HG03354 (cell line): ENCODE measurements around the gene SIK2.
A peak's percentile ranks its signal among the peaks of the same experiment; 100 is the strongest.

Experiments used
- ATAC-seq: cut with Tn5 transposase; IDR thresholded peaks from one replicate; pipeline ENCODE4 v1.9.1; 2021; ENCODE audit warnings: mild to moderate bottlenecking; ENCODE audit not compliant: unreplicated experiment, poor library complexity, severe bottlenecking

The SIK2 gene

DNA sequence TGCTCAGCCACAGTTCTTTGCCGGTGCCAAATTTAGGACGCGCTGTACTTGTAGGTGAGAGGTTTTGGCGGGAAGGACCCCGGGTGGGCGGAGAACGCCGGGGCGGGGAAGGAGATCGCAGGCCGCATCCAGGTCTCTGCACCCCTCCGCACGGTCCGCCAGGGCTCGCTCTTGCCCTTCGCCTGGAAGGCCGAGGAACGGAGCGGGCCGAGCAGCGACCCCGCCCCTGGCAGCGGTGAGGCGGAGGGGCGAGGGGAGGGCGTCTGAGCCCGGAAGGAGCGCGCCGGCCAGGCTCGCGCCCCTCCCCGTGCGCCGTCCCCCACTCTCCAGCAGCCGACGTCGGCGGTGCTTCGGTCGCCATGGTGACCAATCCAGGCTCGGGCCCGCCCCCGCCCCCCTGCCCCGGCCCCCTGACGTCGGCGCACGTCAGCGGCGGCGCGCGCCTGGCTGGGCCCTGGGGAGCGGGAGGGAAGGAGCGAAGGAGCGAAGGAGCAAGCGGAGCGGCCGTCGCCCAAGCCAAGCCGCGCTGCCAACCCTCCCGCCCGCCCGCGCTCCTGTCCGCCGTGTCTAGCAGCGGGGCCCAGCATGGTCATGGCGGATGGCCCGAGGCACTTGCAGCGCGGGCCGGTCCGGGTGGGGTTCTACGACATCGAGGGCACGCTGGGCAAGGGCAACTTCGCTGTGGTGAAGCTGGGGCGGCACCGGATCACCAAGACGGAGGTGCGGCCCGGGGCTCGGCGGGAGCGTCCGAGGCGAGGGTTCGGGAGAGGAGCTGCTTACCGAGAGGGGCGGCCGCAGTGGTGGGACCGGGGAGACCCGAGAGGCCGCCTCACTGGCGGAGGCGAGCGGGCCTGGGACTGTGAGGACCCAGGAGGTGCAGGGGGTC lies at the start of gene SIK2:
Gene SIK2, plus strand, starts transcription at position 471 of the 886 bp plus-strand sequence. Its CDS starts 115 bp downstream, at position 586.
- peak; percentile 86 for ATAC-seq

DNA sequence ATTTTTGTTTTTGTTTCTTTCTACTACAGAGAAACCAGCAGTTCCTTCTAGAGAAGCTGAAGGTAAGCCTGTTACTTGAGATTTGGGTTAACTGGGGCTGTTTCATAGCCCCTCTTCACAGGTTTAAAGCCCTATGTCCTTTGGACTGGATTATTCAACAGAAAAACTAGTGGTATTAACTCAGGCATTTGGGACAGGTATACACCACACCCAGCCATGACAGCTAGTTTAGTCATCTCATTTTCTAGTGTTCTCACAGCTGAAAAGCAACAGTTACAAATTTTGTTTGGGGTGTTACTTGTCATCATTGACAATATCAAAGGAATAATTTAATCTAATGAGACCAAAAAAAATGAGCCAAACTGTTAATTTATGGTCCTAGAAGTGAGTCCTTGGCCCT lies 47.7 kb upstream of the SIK2 start:
- no peak for ATAC-seq

DNA sequence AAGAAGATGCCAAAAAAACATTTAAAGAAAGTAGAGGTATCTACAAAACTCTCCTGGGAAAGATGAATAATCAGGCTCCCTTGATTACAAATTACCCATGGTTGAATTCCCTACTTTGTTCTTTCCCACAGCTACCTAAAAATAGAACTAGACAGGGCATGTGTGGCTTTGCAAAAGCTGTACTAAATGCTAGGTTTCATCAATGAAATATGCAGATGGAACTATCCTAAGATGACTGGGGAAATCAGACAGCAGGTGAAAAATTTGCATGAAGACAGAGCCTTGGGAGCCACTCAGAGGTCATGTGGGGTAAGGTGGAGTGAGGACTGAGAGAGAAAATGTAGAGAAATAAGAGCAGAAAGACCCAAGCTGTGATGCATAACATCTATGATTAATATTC lies 47.0 kb upstream of the SIK2 start:
- no peak for ATAC-seq

DNA sequence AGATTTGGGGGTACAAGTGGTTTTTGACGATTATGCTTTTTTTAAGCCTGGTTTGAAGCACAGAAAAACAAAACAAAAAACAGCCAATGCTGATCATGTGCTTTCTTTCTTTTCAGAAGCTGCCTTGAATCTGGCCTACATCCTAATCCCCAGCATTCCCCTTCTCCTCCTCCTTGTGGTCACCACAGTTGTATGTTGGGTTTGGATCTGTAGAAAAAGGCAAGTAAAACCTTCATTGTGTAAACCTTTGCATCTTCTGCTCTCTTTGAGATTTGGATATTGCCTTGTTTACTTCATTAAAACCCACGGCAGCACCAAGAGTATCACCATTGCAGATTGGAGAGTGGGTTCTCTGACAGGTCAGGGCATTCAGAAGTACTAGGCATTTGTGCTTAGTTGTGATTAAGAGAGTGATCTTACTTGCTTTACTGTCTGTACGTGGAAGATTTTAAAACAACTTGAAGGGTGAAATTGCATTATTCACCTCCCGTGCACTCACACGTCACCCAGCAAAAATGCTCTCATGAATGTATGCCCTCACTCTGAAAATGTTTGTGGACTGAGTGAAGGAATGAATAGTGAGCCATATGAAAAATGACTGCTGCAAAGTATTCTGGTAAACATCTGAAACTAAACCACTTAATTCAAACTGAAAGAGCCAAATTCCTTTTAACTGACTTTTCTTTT lies 44.7 kb upstream of the SIK2 start:
- no peak for ATAC-seq

DNA sequence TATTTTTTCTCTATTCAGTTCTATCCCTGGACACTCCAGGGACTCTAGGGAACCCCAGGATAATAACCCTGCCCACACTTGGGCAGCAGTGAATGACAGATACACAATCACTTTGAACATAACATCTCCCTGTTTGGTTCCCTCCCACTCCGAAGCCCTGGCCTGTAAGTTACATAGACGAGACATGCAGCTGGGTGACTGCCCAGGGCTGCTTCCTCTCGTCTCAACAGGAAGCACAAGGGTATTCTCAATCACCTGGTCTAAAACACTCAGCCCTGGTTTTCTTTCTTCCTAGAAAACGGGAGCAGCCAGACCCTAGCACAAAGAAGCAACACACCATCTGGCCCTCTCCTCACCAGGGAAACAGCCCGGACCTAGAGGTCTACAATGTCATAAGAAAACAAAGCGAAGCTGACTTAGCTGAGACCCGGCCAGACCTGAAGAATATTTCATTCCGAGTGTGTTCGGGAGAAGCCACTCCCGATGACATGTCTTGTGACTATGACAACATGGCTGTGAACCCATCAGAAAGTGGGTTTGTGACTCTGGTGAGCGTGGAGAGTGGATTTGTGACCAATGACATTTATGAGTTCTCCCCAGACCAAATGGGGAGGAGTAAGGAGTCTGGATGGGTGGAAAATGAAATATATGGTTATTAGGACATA lies 42.3 kb upstream of the SIK2 start:
- no peak for ATAC-seq

DNA sequence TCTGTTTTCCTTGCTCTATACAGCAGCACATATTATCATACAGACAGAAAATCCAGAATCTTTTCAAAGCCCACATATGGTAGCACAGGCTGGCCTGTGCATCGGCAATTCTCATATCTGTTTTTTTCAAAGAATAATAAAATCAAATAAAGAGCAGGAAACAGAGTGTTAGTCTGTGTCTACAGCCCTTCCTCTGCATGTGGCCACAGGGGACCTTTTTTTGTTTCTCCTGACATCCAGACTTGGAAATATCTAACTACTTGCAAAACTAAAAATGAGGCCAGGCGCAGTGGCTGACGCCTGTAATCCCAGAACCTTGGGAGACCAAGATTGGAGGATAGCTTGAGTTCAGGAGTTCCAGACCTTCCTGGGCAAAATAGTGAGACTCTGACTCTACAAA lies 41.4 kb upstream of the SIK2 start:
- no peak for ATAC-seq

DNA sequence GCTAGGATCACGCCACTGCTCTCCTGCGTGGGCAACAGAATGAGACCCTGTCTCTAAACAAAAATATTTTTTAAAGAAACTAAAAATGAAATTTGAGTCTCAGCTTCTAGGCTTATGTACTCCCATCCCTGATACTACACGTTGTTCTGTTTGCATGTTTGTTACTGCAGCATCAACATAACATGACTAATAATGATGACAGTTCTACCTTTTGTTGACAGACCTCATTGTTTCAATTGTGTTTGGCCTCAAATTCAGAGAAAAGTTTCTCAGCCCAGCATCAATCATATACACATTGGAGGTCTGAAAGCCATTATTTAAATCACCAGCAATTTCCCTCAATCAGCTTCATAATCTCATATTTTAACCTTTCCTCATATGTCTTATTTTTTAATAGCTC lies 40.9 kb upstream of the SIK2 start:
- no peak for ATAC-seq

DNA sequence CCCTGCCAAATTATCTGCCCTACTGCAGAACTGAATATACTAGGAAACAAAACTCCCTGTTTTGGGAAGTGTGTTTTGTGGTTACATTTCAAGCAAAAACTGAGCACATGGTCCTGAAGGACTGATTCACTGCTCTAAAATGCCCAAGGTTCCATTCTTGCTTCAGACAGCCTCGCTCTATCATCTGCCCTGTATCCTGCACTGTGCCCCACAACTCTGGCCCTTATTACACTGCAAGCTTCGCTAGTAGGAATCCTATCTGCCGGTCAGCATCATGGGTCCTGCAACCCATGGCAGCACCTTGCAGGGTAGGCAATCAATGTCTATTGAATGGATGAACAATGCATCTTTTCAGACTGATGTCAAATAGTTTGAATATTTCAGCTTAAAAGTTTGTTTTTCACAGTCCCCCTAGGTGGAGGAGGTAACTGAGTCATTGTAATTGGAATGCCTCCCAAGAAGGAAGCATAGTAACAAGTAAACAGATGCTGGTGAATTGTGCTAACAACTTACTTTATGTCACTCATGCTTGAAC lies 40.4 kb upstream of the SIK2 start:
- no peak for ATAC-seq

DNA sequence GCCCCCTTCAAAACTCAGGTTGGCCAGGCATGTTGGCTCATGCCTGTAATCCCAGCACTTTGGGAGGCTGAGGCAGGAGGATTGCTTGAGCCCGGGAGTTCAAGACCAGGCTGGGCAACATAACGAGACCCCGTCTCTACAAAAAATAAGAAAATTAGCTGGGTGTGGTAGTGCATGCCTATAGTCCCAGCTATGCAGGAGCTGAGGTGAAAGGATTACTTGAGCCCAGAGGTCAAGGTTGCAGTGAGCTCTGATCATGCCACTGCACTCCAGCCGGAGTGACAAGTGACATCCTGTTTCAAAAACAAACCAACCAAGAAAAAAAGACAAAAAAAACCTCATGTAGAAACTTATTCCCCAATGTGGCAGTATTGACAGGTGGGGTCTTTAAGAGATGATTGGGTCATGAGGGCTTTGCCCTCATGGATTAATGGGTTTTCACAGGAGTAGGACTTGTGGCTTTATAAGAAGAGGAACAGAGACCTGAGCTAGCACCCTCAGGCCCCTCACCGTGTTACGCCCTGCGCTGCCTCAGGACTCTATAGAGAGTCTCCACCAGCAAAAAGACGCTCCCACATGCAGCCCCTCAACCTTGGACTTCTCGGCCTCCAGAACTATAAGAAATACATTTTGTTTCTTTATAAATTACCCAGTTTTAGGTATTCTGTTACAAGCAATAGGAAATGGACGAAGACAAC lies 39.4 kb upstream of the SIK2 start:
- ATAC-seq = no peak

DNA sequence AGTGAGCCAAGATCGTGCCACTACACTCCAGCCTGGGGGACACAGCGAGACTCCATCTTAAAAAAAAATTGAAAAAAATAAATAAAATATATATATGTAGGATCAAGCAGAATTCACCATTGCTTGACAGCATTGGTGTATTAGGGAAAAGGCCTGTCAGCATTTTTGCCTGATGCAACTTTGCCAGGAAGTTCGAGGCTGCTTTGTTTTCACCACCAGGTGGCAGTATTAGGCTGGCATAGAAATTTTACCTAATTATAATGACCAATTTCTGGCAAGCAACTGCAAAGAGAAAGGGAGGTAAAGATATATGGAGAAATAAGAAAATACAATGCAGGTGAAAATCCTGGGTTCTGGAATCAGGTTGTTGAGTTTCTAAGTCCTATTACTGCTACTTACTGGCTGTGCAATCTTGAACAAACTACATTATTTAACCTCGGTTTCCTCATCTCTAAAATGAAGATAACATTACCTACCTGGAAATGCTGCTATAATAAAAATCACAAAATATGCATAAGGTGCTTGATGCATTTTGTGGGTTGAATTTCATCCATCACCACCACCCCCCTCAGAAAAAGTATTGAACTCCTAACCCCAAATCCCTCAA lies 37.0 kb upstream of the SIK2 start:
- no peak for ATAC-seq

DNA sequence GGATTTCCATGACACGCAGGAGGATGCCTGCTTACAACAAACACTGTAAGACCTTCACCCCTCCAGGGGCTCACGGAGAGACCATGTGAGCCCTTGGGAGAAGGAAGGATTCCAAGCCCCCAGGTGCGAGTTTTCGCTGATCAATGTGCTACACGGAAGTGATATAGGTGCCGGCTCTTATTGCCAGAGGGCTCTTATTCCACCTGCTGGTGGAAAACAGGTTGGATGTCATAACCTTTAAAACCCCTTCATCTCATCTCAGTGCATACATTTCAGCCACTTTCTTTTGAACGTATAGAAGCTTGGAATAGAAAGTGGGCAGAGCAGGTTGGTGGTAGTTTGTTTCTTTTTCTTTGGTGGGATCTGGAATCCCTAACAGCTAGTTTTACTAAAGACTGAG lies 35.9 kb upstream of the SIK2 start:
- ATAC-seq = no peak

DNA sequence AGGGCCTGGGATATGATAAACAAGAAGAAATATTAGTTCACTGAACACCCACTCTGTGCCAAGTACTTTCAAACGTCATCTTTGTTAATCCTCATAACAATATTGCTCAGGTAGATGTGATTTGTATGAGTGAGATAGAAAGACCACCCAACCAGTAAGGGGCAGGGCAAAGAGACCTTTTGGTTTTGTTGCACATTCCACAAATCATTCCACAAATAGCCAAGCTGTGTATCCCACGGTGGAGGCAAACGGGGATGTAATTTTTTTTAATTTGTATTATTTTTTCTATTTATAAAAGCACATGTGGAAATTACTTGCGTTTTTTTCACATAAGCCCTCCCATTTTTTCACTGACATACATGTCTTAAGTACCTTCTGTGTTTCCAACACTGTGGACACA lies 32.8 kb upstream of the SIK2 start:
- ATAC-seq = no peak

DNA sequence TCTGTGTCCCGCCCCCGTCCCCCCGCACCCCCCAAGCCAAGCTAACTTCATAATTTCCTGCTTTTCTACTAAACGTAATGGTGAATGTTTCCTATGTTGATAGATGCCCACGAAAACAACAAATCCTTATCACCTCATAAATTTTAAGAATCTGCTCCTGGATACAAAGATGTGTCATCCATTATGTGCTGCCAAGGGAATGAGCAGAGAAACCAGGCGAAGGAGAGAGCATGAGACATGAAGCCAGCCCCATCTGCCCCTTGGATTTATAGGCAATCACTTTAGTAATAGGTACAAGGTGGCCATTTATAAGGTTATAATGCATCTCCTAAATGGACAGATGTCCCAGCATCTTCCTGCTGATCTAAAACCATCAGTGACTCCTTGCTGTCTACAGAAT lies 31.5 kb upstream of the SIK2 start:
- no peak for ATAC-seq

DNA sequence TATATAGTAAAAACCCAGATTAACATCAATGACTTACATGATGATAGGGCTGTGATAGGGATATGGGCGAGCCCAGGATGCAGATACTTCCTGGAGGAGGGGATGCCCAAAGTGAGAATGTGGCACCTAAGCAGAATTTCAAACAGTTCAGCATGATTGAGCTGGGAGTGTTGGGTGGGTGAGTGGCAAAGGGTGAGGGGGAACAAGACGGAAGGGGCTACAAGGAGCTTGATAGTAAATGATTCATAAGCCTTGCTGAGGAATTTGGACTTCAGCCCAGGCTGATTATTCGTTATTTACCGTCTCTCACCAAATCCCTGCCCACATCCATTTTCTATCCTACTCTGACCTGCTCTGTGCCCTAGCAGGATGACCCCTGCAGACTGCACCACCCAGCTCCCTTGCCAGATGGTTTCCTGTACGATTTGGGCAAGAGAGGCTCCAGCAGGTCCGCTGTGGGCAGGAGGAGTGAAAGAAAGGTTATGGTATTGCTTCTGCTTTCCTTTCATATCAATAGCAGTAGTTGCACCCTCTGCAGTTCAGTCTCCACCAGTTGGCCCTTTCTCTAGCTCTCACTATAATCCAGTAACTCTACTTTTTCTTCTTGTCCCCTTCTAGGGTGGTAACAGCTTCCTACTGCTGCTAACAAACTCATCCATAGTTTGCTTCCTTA lies 30.3 kb upstream of the SIK2 start:
- ATAC-seq = no peak

DNA sequence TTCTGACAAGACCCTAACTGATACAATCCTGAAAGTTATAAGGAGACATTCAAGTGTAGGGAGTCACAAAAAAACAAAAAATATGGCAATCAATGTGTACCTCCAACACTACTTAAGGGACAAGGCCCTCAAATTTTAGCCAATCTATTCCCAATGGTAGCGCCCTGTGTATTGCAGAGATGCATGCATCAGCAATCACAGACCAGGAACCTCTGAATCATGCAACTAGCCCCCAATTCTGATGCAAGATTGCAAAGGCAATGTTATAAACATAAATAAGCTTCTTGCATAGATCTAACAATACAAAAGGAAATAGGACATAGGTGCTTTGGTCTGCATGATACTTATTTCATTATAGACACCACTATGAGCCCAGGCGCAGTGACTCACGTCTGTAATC lies 29.7 kb upstream of the SIK2 start:
- ATAC-seq = no peak

DNA sequence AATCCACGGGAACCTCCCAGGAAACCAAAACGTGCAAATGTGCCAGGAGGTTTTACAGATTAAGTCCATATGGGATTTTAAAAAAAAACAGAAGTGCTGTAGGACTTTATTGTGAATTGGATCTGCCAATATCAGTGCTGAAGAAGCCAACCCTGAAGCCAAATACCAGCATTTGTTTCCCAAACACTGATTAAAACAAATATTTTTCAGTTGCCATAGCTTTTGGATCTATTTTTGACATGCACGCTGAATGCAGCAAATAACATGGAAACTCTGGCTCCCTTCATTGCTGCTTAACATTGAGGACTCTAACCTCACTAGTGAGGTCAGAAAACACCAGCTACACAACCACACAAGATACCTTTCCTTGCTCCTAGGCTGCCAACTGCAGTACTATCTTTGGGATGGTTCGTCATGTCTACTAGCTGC lies 28.4 kb upstream of the SIK2 start:
- no peak for ATAC-seq

DNA sequence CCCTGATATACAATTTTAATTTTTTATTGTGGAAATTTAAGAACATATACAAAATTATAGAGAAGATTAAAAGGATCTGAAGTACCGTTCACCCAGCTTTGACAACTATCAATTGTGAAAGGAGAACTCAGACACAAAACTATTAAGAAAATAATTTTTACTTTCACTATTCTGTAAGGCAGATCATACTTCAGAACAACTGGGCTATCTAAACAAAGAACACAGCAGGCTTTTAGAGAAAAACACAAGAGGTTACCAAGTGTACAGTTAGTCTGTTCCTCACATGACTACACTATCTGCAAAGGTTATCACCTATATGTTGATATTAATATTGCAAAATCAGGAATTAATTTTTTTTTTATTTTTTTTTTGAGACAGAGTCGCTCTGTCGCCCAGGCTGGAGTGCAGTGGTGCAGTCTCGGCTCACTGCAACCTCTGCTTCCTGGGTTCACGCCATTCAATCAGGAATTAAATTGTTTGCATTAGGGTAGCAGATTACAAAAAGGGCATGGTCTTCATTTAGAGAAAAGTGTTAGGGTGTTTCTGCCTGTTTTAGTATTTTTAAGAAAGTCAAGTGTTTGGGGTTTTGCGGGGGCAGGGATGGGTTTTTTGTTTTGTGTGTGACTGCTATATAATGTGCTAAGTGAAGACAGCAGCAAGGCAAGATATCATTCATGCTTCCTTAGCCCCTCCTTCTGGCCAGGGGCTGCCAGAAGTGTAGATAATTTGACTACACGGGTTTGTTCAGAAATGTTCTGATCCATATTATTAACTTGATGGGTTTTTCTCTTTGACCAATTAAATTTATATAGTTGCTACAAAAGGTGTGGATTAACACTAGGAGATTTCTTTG lies 27.6 kb upstream of the SIK2 start:
- ATAC-seq = no peak

DNA sequence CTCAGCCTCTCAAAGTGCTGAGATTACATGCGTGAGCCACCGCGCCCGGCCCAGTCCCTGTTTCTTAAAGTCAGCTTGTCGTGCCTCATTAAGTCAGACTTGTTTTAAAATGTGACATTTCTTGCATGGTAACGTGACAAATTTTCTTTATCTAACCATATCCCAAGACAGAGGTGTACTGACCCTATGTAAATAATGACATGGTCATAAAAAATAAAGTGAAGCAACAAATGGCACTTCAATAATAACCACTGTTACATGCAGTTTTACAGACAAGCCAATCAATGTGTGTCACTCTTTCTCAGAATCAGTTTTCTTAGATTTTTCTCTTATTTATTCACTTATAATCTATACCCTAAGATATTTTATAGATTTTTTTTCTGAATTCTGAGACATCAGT lies 26.5 kb upstream of the SIK2 start:
- no peak for ATAC-seq
